Stimulated activated CD8-positive, alpha-beta memory T cell treated with anti-CD3 and anti-CD28 coated beads, Interleukin-15, amount 100 ng/mL, for 24 hours (primary cell): ENCODE data around the gene PHC2.

Experiments used
- DNase-seq: peaks from one replicate; pipeline ENCODE4 v3.0.0-alpha.2; 2020; ENCODE audit warnings: low read depth

The PHC2 gene, protein sequence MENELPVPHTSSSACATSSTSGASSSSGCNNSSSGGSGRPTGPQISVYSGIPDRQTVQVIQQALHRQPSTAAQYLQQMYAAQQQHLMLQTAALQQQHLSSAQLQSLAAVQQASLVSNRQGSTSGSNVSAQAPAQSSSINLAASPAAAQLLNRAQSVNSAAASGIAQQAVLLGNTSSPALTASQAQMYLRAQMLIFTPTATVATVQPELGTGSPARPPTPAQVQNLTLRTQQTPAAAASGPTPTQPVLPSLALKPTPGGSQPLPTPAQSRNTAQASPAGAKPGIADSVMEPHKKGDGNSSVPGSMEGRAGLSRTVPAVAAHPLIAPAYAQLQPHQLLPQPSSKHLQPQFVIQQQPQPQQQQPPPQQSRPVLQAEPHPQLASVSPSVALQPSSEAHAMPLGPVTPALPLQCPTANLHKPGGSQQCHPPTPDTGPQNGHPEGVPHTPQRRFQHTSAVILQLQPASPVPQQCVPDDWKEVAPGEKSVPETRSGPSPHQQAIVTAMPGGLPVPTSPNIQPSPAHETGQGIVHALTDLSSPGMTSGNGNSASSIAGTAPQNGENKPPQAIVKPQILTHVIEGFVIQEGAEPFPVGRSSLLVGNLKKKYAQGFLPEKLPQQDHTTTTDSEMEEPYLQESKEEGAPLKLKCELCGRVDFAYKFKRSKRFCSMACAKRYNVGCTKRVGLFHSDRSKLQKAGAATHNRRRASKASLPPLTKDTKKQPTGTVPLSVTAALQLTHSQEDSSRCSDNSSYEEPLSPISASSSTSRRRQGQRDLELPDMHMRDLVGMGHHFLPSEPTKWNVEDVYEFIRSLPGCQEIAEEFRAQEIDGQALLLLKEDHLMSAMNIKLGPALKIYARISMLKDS

DNA sequence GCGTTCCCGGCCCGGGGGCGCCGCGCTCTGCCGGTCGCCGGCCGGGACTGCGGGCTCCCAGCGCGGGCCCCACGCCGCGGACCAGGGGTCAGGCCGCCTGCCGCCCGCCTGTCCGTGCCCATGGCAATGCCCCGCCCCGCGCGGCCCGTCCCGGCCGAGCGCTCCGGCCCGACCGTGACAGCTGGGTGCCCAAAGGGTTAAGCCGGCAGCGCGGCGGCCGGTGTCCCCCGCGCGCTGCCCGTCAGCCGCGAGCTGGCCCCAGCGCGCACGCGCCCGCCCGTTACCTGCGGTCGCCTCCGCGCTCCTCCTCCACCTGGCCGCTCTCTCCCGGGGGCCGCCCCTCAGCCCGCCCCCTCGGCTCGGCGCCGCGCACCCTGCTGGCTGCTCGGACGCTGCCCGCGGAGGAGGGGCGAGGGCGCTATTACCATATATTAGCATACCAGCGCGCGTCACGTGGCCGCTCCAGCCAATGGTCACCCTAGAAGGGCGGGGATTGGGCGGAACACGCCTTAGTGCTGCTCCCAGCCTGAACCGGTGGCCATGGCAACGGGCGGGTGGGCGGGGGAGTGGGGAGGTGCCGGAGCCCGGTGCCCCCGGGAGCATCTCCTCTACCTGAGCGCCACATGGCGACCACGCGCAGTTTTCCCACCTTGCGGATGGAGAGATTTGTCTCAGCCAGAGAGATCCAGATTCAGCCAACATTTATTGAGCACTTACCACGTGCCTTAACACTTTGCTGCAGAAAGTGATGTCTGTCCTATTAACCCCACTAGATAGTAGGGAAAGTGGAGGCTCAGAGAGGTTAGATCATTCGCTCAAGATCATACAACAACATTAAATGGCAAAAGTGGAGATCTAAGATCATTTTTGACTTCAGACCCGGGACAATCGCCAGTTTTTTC, at the start of gene PHC2:
Gene PHC2, minus strand, starts transcription at position 404 of the 902 bp plus-strand sequence. CDS start 55,556 bp downstream, outside the sequence.
- peak; percentile 74 for DNase-seq

DNA sequence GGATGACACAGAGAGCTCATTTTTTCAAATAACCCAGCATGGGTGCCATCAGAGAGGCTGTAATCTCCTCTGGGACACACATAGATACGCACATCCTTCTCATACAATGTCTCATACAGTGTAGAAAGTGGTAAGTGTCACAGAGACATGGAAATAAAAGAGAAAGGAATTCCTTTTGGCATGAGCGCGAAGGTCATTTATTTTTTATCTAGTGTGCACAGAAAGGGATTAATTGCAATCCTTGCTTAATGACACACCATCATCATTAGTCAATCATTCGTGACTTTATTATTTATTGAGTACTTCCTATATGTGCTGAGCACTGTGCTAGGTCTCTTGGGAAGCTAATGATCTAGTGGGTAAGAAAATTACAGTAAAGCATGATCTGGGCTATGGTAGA, 46.6 kb upstream of the PHC2 start:
- DNase-seq = no peak

DNA sequence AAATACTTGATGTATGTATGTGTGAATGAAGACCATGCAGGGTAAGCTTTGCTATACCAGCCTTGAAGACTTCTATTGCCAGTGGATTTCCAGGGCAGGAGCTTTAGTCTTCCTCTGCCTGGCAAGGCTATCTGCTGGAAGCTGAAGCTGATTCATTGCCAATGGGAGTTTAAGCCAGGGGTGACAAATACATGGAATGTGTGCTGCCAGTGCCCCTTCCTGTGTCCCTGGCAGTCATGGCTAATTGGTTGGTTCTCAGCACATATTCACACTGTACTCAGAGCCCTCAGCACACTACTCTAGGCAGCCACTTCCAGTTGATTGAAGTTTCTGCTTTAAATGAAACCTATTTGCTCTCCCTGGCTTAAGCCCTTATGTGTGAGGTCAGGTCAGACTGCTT, 43.0 kb upstream of the PHC2 start:
- DNase-seq = no peak

DNA sequence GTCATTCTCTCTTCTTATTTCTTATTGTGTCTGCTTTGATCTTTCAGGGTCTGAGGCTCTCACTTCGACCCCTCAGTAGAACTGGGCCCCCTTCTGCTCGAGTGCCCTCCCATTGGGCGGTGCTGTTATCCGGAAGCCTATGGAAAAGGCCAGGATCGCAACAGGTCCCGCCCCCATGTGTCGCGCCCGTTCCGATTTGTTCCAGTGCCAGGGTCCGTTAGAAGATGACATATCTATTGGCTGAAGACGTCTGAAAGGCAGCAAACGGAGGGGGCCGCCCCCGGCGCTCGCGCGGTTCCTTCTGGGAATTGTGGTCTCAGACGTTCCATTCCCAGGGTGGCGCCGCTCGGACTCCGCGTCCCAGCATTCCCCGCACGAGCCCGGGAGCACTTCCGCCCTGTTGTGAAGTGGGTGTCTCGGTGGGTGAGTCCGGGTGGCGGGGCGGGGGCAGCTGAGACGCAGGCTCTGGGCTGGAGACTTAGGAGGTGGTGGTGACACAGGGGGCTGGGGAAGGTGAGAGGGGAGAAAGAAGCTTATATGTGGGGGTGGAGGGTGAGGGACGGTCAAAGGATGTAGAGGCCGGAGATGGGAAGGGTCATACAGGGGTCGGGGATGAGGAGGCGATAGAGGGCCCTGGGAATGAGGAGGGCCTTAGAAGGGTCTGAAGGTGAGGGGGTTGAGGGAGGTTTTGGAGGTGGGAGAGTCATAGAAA, 41.5 kb upstream of the PHC2 start, which contains the start of gene ZSCAN20:
Gene ZSCAN20, plus strand, starts transcription at position 377 of the 712 bp plus-strand sequence. CDS start 6,644 bp downstream, outside the sequence.
- peak; percentile 58 for DNase-seq

DNA sequence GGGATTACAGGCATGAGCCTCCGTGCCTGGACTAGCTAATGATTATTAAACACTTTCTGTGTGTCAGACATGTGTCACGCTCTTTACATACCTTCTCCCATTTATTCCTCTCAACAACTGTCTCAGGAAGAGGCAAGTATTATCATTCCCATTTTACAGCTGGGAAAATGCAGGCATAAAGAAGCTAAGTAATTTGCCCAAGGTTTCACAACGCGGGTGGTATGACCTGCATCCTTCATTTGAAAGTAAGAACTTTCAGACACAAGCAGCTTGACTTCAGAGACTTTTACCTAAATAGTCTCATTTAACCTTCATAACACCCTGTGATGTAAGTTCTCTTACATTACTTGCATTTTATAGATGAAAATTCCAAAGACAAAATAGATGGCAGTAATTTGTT, 40.5 kb upstream of the PHC2 start:
- no peak for DNase-seq

DNA sequence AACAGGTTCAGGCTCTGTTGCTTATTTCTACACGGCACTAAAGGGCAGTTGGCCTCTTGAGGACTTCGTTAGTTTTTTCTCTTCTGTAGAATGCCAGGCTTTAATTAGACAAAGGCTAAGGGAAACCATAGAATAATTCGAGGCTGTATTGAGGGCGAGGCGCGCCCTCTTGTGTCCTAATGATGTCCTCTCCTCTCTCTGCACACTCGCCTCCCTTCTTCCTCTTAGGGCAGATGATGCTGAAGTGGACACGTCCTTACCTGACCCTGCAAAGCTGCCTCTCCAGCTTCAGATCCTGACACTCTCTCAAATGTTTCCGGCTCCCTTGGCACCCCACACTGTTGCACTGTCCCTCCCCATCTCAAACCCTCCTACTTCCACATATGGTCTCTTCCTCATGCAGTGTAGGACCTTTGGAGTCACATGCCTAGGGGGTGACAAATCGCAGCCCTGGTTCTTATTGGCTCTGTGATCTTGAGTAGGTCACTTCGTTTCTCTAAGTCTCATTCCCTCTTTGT, 39.7 kb upstream of the PHC2 start:
- no peak for DNase-seq

DNA sequence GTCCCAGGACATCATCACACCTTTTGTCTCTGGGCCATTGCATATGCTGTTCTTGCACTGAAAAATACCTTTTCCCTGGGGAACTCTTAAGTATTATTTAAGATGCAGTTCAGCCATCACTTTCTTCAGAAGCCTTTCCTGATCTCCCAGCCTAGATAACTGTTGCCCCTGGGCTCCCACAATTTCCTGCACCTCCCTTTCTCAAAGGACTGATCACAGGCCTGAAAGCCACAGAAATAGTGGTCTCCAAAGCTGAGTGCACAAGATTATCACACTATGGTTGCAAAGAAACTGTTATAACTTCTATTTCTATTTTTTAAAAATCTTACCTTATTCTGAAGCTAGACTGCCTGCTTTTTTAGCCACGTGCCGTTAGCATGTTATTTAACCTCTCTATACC, 38.8 kb upstream of the PHC2 start:
- DNase-seq = no peak

DNA sequence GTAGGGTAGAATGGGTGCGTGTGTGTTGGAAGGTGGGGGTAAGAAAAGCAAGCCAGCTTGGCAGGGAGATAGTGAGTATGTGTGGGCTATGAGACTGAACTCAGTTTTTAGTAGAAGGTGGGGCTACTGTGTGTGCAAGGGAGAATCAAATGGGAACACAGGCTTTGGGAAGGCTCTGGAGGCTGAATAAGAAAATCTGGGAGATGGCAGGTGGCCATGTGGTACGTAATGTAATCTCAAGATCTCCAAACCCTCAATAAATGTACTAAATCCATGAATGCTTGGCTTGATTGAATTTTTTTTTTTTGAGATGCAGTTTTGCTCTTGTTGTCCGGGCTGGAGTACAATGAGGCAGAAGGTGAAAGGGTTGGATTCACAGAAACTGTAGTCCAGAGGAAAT, 38.1 kb upstream of the PHC2 start:
- DNase-seq = no peak

DNA sequence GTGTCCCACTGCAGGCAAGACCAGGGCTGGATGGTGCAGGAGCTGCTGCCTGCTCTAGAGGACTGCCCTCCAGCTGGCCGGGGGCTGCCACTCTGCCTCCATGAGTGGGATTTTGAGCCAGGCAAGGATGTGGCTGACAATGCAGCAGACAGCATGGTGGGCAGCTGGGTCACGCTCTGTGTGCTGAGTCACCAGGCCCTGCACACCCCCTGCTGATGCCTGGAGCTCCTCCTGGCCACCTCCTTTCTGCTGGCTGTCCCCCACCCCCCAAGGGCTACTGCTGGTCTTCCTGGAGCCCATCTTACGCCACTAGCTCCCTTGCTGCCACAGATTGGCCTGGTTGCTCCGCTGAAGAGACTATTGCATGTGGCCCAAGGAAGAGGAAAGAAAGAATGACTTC, 37.6 kb upstream of the PHC2 start:
- DNase-seq = no peak

DNA sequence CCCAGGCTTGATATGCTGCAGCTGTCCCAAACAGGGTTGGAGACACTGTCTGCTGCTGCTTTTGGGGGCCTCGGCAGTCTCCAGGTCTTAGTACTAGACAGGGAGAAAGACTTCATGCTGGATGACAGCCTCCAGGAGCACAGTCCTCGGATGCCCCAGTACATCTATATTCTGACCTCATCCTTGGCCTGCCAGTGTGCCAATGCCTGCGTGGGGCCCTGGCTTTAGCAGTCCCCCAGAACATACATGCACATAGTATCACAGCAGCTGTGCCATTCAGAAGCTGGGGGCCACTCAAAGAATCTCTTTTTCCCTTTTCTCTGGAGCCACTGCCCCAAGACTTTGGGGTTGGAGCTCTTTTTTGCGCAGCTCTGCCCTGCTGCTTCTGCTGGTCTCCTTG, 37.1 kb upstream of the PHC2 start:
- DNase-seq = no peak

DNA sequence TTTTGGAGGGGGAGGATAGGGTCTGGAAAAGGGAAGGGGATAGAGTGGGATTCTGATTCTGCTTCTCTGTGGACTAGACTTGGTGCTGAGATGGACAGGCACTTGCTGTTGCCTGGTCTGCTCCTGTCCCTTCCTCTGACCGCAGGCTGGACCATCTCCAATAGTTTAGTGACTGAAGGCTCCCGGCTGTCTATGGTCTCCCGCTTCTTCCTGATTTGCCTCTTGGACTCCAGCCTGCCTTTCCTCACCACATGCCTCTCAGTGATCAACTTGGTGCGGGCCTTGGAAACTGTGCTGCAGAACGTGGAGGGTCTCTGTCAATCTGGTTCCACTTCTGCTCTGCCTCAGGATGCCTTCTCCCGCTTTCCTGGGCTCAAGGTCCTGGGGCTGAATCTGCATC, 35.3 kb upstream of the PHC2 start:
- DNase-seq = no peak

DNA sequence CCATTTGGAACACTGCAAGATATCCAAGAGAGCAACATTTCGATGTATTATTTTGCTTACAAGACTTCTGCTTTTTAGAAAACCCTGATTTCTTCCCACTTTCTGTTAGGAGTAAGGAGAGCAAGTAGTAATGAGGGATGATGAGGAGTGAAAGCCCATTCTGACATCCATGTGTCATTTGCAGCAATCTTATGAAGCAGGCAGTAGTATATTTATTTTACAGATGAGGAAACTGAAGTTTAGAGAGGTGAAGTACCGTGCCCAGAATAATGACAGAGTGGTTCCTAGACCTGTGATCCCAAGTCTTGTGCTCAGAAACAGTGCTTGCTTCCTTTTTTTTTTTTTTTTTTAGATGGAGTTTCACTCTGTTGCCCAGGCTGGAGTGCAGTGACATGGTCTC, 34.4 kb upstream of the PHC2 start:
- no peak for DNase-seq

DNA sequence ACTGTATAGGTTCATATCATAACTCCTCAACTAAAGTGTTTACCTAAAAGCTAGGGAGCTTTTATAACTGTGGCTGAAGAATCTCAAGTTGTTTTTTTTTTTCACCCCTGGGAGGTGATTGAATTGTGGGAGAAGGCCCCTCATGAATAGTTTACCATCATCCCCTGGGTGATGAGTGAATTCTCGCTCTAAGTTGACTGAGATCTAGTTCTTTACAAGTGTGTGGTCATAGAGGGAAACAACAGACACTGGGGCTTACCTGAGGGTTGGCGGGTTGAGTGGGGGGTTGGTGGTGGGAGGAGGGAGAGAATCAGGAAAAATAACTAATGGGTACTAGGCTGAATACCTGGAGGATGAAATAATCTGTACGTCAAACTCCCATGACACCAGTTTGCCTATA, 33.7 kb upstream of the PHC2 start:
- DNase-seq = no peak

DNA sequence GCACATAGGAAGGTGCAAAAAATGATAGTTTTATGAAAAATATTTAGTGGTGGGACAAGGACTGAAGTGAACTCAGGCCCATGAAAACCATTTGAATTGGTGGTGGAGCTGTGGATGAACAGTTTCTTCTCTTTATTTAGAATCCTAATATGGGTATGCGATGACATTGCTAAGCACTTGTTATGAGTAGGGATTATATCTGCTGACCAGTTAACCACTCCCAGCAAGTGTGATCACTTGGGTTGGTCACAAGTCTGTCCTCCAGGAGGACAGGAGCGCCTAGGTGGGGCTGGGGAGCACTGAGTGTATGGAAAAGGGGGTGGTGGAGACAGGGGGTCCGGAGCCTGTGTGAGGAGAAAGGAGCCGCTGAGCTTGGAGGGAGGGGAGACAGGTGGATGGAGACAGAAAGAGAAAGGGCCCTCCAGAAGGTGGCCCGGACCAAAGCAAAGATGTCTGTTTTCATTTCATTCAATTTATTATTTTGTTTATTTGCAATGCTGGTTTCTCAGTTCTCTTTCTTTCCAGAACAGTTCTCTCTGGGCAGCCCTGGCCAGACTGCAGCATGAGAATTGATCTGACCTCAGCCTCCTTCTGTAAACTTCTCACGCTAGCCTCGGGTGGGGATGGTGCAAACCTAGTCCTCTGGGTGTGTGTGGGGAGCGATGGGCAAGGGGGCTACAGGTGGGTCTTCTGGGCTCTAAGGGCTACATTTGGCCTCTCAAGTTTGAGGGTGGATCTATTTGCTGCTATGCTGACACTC, 31.7 kb upstream of the PHC2 start:
- no peak for DNase-seq

DNA sequence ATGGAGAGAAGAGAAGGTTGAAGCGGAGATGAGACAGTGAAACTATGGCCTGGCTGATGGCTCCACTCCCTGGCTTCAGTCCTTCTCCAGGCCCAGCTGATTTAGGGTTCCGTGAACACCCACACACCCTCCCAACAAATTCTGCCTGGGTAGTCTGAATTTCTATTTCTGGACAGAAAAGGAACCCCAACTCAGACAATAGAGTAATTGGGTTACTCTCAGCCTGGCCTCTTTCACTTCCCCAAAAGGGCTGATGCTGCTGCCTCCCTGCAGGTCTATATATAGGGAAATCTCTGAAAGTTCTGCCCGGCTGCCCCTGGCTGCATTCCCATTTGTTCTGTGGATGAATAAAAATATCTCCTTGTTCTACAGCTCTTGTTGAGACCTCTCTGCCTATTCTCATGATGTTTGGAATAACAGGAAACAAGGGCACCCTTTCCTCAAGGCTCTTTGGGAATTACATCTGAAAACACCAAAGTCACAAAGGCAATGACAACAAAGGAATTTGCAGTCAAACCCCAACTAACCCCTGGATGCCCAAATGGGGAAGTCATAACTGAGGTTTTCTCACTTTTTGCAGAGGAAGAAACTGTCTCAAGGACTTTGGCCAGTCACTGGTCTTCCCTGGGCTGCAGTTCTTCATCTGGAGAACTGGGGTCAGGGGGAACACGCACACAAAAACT, 30.2 kb upstream of the PHC2 start:
- DNase-seq = no peak

DNA sequence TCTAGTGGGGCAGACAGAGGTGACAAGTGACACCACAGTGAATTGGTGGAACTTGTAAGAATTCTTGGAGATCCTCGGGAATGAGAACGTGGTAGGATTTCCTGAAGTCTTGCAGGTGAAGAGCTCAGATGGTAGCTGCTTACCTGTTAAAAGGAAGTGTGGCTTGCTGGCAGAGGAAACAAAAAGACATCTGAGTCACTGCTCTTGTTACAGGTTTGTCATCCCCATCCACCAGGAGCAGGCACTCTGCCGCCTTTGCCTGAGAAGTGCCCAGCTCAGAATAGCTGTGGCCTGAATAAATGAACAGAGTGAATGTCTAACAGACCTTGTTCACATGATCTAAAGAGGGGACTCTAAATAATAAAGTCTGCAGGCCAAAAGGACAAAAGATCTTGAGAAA, 29.2 kb upstream of the PHC2 start:
- DNase-seq = no peak

DNA sequence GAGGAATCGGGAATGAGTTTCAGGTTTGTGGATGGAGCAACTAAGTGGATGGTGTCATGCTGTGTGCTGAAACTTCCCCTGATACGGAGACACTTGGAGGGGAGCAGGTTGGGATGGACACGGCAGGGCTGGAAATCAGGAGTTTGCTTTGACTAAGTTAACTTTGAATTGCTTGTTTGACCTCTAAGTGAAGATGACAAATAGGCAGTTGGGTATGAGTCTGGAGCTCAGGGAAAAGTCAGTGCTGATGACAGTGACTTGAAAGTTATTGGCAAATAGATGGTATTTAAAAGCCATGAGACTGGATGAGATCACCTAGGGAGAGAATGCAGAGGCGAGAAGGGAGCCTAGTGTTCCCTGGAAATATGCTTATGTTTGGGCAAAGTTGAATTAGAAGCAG, 28.8 kb upstream of the PHC2 start:
- no peak for DNase-seq

DNA sequence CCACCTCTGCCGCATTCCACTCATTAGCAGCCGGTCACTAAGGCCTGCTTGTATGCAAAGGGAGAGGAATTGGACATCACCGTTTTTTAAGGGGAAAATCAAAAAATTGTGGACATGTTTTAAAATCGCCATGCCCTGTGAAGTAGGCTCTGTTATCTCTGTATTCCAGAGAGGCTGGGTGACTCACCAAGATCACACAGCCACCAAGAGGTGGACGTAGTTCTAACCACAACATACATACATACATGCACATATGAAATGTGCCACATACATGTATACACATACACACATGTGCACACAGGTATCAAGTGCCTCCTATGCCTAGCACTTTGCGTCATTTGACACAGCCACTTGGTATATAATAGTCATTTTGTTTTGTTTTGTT, 25.6 kb upstream of the PHC2 start:
- no peak for DNase-seq

DNA sequence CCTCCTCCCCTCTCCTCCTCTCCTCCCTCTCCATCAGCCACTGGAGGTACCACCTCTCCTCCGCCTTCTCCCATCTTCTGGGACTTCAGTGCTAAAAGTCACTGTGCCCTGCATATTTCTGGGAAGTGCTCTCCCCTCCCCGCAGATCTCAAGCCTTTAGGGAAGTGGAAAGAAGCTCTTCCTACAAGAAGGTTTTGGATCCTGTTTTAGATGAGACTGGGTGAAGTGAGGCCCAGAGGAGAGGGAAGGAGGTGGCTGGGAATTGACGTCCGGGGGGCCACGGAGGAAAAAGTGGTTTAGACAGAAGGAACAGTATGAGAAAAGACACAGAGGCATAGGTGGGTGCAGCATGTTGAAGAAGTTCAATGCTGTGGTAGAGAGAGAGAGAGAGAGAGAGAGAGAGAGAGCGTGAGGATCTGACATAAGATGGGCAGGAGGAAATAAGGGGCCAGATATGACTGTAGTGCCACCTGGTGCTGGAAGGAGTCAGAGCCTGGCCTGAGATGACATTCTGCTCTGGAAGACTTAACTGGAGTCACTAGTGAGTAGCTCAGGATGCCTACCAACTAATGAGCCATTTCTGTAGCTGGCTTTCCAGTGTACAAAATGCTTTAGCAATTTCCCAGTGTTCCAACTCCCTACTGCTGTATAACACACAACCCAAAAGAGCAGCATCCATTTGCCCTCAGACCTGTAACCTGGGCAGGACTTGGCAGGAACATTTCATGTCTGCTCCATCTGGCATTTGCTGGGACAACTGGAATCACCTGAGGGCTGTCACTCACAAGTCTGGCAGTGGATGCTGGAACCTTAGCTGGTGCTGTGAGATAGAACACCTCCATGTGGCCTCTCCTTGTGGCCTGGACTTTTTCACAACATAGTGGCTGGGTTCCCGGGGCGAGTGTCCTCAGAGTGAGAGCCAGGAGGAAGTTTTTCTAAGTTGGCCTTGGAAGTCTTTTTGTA, 24.9 kb upstream of the PHC2 start:
- DNase-seq = no peak
